ACHN (cell line): Measurements from ENCODE around the gene MATN3.
A peak's percentile ranks its signal among the peaks of the same experiment; 100 is the strongest.
"Not testable (repeated sequence)": the region's sequence is repeated elsewhere in the genome, so short reads cannot be mapped to it uniquely, and the experiment has no call there.

Experiments
- DNase-seq: peaks from one replicate; pipeline ENCODE4 v3.0.0-alpha.2; 2015
- in situ Hi-C: cut with HindIII; loops from 2 replicates; pipeline ENCODE4 v1.10.0; 2017; ENCODE audit warnings: low sequenced_read_pairs, low pct_ligation_motif_present, low pct_unique_long_range_greater_than_20kb

Gene MATN3, protein sequence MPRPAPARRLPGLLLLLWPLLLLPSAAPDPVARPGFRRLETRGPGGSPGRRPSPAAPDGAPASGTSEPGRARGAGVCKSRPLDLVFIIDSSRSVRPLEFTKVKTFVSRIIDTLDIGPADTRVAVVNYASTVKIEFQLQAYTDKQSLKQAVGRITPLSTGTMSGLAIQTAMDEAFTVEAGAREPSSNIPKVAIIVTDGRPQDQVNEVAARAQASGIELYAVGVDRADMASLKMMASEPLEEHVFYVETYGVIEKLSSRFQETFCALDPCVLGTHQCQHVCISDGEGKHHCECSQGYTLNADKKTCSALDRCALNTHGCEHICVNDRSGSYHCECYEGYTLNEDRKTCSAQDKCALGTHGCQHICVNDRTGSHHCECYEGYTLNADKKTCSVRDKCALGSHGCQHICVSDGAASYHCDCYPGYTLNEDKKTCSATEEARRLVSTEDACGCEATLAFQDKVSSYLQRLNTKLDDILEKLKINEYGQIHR

DNA sequence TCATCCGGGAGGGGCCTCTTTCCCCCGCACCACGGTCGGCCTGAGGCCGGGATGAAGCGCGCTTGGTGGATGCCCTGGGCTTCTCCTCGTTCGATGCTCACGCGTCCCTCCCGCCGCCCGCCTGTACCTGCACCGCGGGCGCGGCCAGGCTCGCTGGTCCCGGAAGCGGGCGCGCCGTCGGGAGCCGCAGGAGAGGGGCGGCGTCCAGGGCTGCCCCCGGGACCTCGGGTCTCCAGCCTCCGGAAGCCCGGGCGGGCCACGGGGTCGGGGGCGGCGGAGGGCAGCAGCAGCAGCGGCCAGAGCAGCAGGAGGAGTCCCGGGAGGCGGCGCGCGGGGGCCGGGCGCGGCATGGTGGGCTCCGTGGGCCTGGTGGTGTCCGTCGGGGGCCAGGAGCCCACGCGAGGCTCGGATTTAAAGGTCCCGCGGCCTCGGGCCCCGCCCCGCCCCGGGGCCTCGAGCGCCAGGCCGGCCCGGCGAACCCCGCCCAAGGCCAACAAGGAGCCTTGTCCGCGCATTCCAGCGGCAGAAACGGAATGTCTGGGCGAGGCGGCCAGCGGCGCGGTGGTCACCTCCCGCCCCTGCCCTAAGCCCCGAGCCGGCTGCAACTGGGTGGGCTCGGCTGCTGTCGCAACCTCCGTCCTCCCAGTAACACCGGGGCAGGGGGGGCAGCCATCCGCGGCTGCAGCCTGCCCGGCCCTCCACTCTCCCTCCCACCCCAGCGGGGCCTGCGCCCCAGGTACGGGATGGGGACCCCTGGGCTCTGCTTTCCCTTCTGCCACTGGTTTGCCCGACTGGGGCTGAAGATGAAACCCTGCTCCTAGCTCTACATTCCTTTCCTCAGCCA, at the start of gene MATN3:
TSS of gene MATN3 (minus strand) at position 387 of the 844 bp plus-strand sequence. CDS start at position 350, 37 bp downstream.
- DNase-seq, result peak; percentile 62
- in situ Hi-C loops, result no loop called here

DNA sequence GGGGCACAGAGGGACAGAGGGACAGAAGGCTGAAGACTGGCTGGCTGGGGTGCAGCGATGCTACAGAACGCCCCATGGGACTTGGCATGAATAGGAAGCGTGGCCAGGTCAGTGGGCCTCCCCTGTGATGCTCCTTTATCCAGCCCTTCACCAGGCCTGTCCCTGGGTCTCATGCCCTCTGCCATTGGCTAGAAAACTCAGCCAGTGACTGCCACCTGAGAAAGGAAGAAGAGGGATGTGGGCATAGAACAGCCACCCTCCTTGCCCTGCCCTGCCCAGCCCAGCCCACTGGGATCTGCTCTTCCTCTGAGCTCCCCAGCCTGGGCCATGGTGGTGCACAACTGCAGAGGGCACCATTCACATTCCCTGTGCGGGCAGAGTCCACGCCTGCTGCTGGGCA, 49.5 kb upstream of the MATN3 start:
- in situ Hi-C loops, result no loop called here

DNA sequence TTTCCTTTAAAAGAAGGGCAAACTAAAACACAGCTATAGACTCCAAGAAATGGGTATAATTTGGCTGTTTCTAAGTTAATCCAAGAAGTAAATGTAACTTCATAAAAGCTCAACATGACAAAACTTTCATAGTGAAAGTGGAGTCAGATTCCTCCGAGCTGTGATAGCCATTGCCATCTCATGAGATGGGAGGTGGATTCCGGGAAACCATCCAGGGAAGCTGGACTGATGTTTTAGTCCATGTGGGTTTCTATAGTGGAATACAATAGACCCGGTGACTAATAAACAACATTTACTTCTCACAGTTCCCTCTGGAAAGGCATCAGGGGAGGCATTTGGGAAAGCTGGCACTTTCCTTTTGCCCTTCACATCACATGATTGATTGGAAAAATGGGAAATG, 49.0 kb upstream of the MATN3 start:
- in situ Hi-C loops, result no loop called here
- no peak for DNase-seq

More for the DNA sequence above, 49.5 kb upstream of the MATN3 start:
- no peak for DNase-seq

DNA sequence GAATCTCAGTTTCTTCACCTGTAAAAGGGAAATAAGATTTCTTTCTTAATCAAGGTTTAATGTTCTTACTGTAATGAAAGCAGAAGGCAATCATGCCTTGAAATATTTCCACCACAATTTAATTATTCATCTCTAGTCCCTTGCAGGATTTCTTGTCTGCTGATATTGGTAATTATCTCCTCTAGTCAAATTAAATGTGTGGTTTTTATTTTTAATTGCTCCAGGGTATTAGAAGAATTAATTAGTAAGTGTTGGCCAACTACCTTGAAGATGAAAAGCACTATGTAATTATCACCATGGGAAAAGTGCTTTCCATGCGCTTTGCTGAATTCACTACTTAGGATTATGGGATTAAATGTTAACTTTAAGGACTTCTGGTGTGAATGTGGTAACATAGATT, 47.6 kb upstream of the MATN3 start:
- in situ Hi-C loops, result no loop called here
- no peak for DNase-seq

DNA sequence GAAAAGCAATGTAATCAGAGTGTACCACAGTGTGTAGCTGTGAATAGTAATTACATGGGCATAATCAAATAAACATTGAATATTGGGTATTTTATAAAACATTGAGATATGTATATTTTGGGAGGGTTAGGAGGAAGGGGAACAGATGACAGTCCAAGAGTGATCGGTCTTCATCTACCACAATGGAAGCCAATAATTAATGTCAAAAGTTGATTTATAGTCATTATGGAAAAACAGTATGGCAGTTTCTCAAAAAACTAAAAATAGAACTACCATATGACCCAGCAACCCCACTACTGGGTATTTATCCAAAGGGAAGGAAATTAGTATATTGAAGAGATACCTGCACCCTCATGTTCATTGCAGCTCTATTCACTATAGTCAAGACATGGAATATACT, 44.8 kb upstream of the MATN3 start:
- no peak for DNase-seq
- in situ Hi-C loops, result no loop called here

DNA sequence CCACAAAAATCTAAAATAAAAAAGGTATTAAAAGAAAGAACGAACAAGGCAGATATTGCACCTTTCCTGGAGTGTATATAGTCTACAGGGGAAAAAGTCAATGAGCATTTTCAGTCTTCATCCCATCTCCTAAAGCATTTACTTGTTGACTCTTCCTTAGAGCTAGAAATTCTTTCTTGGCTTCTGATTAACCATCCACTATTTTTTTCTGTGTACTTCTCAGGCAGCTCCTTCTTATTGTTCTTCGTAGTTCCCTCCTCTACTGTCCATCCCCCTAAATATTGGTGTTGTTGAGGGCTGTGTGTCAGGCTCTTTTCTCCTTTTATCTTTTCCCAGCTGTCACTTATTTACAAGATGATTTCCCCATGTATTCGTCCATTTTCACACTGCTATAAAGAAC, 42.5 kb upstream of the MATN3 start:
- no peak for DNase-seq
- in situ Hi-C loops, result no loop called here

DNA sequence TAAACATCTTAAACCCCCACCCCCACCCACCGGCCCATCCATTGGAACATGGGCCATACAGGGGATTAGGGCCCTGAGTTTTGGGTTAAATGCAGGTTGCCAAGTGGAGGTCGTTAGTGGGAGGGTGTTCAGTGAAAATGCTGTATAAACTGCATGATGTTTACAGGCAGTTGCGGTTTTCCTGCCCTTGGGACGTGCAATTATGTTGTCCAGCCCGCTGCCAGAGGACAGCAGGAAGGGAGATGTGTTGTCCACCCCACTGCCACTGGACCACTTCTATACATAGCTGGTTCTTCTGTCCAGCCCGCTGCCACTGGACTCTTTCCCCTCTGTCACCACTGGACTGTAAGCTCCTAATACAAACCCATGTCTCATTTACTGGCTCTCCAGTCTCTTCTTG, 41.7 kb upstream of the MATN3 start:
- DNase-seq, result no peak
- in situ Hi-C loops, result no loop called here

DNA sequence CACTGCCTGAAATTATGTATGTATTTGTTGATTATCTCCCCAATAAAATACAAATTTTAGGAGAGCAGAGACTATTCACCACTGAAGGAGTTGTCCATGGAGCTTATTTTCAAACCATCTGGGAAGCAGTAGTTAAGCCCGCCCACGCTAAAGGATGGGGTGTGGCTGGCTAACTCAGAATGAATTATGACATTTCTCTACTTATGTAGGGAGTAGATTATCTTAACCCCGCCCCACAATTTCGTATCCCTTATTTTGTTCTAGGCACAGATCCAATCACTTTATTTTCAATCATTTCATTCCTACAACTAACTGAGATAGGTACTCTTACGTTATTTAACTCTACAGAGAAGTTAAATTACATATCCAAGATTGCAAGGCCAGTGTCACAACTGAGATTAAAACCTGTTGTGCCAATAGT, 40.4 kb upstream of the MATN3 start:
- in situ Hi-C loops, result no loop called here
- peak; percentile 80 for DNase-seq

DNA sequence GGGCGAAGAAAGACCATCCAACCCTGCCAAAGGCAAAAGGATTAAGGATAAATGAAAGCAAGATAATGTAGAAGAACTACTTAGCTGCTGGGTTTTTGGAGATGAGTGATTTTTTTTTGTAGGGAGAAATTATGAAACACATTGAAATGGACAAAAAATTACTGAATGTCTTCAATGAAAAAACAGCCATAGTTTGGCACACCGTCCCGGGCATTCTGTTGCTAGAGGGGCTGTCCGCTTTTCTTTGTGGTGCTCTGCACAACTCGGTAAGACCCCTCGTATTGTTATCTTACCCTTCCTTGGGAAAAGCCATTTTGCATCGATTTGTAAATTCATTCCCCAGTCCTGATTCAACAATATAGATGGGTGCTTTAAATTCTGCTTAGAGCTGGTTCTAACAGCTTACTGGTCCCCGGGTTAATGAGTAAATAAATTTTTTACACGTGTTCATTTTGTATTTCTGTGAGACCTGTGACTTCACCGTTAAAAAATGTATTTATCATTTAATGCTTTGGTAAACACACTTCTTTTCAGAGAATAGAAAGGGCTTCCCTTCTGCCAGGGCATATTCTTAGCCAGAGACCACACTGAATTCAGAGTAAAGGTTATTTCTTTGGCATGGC, 39.9 kb upstream of the MATN3 start:
- peak; percentile 85 for DNase-seq

DNA sequence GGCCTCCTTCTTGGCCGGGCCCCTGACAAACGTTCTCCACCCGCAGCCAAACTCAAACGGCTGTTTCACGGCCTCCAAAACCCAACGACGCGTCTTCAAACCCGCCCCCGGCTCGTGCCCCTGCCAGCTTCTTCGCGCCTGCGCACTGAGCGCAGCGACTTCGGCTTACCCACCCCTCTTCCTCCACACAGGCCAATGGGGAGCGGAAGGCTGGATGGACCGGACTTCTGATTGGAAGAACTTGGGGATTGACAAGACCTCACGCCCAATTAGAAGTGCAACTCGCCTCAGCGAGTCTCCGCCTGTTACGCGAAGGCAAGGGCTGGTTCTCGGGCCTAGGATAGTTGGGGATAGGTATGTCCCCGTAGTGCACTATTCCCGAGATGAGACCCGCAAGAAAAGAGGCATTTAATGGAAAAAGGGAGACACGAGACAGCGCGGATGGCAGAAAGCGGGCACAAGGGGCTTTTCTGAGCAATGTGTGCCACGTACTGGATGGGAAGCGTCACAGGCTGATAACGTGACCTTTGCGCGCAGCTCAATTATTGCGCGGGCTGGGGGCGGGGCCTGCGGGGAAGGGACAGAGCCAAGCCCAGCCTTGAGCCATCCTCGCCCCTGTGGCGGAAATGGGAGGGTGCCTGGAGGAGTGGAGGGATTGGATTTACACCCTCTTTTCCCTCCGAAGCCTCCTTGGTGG, 39.2 kb upstream of the MATN3 start, which contains the start of gene LAPTM4A:
TSS of gene LAPTM4A (minus strand) at position 97 of the 697 bp plus-strand sequence. CDS start 108 bp downstream, outside the sequence.
- DNase-seq, result peak; percentile 100
- in situ Hi-C loops, result no loop called here

More for the DNA sequence above, 39.9 kb upstream of the MATN3 start:
- in situ Hi-C loops, result no loop called here

DNA sequence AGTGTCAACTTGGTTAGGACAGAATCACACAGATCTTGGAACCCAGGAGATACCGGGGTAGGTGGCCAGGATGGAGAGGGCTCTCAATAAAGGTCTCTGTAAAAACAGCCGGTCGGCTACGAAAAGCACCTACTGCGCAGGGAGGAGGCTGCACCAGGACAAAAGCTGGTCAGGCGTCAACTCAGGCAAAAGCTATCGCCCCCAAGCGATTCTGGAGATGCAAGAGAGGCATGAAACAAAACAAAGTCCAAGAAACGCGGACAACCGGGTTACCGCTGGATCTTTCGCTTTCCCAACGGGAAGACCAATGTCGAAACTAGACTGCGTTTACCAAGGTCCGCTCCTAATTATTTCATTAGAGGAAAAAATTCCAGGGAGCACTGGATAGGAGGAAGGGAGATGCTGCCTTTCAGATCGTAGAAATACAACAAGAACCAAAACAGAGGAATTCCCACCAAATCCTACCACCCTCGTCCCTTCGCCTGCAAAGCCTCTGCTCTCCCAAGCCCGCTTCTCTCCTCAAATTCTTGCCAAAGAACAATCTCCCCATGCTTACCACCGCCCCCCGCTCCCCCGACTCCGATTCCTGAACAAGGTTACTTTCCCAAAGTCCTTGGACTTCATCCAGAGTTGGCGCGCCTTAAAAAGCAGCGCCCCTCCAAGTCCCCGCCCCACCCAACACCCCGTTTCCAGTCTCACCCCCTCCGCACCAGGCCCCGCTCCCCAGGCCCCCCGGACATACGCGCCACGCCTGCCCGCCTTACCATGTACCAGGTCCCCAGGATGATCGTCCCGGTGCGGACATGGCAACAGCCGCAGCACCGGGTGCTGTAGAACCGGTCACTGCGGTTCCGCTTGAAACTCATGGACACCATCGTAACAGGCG, 38.4 kb upstream of the MATN3 start:
- in situ Hi-C loops, result no loop called here
- DNase-seq, result peak; percentile 75

DNA sequence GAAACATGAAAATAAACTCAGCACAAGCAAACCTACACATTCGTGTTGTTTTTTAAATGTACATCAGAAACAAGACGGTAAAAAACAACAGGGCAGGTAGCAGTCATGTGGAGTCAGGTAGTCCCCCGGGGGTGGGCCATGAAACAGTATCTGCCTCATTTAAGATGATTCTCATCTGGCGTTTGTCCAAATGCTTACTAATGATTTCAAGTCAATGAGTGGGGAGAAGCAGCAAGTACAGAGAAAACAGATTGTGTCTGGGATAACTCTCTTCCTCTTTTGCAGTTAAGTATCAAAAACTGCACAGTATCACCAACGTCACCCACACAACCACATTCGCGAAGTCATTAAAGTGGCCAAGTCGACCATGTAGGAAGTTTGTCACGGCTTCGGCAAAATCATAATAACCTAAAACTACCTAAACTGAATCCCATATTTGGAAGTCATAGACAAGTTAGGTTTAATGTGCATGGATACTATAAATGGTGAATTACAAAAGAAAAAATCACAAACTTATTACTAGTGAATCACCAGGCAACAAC, 37.7 kb upstream of the MATN3 start:
- in situ Hi-C loops, result no loop called here
- peak; percentile 51 for DNase-seq

DNA sequence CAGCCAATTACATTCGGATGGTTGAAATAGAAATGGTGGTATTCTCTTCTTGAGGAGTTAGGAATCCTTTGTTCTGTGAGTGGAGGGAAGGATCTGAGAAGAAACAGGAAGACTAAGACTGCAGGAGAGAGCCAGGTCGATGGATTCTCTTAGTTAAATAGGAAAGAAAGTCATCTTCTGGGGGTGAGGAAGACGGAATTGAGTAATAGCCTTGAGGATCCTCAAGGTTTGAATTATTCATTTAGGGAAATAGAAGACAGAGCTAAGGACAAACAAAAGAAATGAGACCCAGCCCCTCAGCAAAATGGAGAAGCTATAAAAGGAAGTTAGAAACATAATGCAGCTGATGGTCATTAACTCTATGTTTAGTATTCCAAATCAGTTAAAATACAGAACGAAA, 37.2 kb upstream of the MATN3 start:
- in situ Hi-C loops, result no loop called here
- DNase-seq, result peak; percentile 25

DNA sequence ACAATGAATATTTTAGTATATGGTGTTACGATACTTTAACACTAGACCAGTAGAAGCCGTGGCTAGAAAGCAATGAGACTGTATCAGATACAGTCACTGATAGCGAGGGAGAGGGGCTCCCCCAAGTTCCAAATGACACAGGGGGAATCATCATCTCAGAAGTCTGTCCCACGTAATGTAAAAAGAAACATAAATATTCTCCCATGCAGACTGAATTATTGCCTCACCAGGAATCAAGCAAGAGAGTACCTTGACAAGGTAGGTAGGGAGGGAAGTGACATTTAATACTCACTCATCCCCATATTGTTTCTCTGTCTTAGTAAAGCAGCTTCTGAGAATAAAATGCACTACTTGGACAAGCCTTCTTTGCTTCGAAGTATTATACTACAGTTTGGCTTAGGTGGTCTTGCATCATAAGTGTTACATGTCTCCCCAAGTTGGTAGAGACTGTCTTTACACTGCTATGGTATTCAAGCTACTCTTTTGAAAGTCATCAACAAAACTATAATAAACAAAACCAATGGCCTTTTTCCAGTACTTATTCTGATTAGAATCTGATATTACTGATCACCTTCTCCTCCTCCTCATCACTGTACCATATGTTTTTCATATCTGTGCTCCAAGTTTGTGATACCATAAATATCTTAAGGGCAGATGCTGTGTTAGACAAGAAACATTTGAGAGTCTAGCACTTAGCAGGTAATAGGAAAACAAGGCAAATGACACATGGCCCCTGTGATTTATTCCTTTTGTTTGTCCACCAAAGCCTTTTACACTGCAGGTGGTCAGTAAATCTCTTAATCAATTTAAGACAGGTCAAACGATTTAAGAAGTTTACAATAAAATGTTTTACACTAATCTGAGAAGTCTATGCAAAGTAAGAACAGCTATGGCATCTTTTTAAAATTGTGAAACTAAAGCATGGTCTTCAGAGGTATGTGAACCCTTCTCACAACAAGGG, 36.3 kb upstream of the MATN3 start:
- in situ Hi-C loops, result no loop called here
- DNase-seq, result no peak

DNA sequence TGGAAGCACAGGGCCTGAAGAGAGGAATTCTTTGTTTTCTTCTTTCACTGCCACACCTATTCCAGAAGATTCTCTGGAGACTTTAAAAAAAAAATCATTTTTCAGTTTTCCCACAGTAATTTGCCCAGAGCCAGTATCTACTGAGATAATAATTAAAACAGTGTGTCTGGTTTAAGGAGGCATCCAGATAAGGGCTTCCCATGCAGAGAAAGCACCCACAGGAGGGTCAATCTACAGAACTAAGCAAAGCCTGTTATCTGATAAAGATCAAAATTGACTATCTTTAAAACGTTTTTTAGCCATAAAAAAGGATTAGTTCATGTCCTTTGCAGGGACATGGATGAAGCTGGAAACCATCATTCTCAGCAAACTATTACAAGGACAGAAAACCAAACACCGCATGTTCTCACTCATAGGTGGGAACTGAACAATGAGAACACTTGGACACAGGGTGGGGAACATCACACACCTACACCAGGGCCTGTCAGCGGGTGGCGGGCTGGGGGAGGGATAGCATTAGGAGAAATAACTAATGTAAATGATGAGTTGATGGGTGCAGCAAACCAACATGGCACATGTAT, 33.3 kb upstream of the MATN3 start:
- in situ Hi-C loops, DNase-seq: not testable (repeated sequence)

DNA sequence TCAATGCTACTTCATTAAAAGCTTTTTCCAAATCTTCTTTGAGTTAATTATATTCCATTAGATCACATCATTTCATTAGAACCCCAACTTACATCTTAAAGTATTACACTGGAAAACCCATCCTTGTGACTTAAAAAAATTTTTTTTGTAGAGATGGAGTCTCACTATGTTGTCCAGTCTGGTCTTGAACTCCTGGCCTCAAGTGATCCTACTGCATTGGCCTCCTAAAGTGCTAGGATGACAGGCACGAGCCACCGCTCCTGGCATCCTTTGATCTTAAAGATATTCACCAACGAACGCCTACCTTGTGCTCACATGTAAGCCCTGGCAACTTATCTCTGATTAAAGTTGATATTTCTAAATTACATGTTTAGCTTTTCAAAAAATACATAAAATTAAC, 32.3 kb upstream of the MATN3 start:
- no peak for DNase-seq
- in situ Hi-C loops, result no loop called here
